ENCODE measurements around the gene HAGHL.

DNA sequence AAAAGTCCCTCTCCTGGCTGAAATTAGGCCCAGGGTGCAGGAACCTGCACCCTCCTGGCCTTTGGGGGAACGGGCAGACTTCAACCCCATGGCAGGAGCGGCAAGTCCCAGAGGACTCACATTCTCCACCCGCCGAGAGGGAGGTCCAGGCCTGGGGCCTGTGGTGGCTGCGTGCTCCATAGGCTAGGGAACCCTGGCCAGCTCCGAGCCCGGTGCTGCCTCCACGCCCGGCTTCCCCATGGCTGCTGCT is 793 bp upstream of the HAGHL start:
- TF ChIP-seq, protein P1, sequence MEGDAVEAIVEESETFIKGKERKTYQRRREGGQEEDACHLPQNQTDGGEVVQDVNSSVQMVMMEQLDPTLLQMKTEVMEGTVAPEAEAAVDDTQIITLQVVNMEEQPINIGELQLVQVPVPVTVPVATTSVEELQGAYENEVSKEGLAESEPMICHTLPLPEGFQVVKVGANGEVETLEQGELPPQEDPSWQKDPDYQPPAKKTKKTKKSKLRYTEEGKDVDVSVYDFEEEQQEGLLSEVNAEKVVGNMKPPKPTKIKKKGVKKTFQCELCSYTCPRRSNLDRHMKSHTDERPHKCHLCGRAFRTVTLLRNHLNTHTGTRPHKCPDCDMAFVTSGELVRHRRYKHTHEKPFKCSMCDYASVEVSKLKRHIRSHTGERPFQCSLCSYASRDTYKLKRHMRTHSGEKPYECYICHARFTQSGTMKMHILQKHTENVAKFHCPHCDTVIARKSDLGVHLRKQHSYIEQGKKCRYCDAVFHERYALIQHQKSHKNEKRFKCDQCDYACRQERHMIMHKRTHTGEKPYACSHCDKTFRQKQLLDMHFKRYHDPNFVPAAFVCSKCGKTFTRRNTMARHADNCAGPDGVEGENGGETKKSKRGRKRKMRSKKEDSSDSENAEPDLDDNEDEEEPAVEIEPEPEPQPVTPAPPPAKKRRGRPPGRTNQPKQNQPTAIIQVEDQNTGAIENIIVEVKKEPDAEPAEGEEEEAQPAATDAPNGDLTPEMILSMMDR (IDR thresholded peaks at IDR 0.05; ENCODE audit: poor library complexity): no peak
- no peak for TF ChIP-seq EZH2 (IDR thresholded peaks at IDR 0.05; ENCODE audit: borderline replicate concordance)
